Measurements from ENCODE around the gene MFAP3L.
A peak's percentile ranks its signal among the peaks of the same experiment; 100 is the strongest.

MFAP3L gene

GRCh38 chr4:170003071-170004070, 22.8 kb downstream of the MFAP3L start:
- DNase-seq (ENCODE audit: low read depth): peak; percentile 19
- H3K4me1 ChIP-seq (ENCODE audit: control insufficient read depth, insufficient read depth, low read length): peaks cover 27% of the 10 kb centered on the region
- no peaks in the 10 kb centered on the region for H3K9me3 ChIP-seq (ENCODE audit: control insufficient read depth, low read length)
- H3K9ac ChIP-seq (ENCODE audit: low read length): no peak overlapping the region
- no peaks in the 10 kb centered on the region for H3K27me3 ChIP-seq (replicated peaks; ENCODE audit: control insufficient read depth, insufficient read depth, low read length)
- no peaks in the 10 kb centered on the region for H3K36me3 ChIP-seq (ENCODE audit: control insufficient read depth, insufficient read depth, low read length, severe bottlenecking)
- H3K4me3 ChIP-seq (ENCODE audit: low read length): no peak overlapping the region

- H3K9me3 ChIP-seq (ENCODE audit: control insufficient read depth, low read length): no peaks in the 10 kb centered on the region
- H3K9ac ChIP-seq (ENCODE audit: low read length): no peak overlapping the region
- H3K27me3 ChIP-seq (replicated peaks; ENCODE audit: control insufficient read depth, insufficient read depth, low read length): no peaks in the 10 kb centered on the region
- no peak overlapping the region for H3K4me3 ChIP-seq (ENCODE audit: low read length)
- H3K4me1 ChIP-seq (ENCODE audit: control insufficient read depth, insufficient read depth, low read length): peaks cover 26% of the 10 kb centered on the region
- H3K36me3 ChIP-seq (ENCODE audit: control insufficient read depth, insufficient read depth, low read length, severe bottlenecking): no peaks in the 10 kb centered on the region
- no peak for DNase-seq (ENCODE audit: low read depth)
These were observed 24.4 kb downstream of the MFAP3L start for GRCh38 chr4:170001745-170002267.

- H3K4me3 ChIP-seq (ENCODE audit: low read length): no peak overlapping the region
- no peak overlapping the region for H3K9ac ChIP-seq (ENCODE audit: low read length)
- no peaks in the 10 kb centered on the region for H3K36me3 ChIP-seq (ENCODE audit: control insufficient read depth, insufficient read depth, low read length, severe bottlenecking)
- no peaks in the 10 kb centered on the region for H3K9me3 ChIP-seq (ENCODE audit: control insufficient read depth, low read length)
- no peak for DNase-seq (ENCODE audit: low read depth)
- H3K4me1 ChIP-seq (ENCODE audit: control insufficient read depth, insufficient read depth, low read length): peaks cover 24% of the 10 kb centered on the region
- H3K27me3 ChIP-seq (replicated peaks; ENCODE audit: control insufficient read depth, insufficient read depth, low read length): no peaks in the 10 kb centered on the region
These were observed 25.0 kb downstream of the MFAP3L start for GRCh38 chr4:170001011-170001744.

GRCh38 chr4:169999923-170000322, 26.3 kb downstream of the MFAP3L start:
- no peaks in the 10 kb centered on the region for H3K9me3 ChIP-seq (ENCODE audit: control insufficient read depth, low read length)
- no peaks in the 10 kb centered on the region for H3K36me3 ChIP-seq (ENCODE audit: control insufficient read depth, insufficient read depth, low read length, severe bottlenecking)
- no peak for DNase-seq (ENCODE audit: low read depth)
- H3K4me1 ChIP-seq (ENCODE audit: control insufficient read depth, insufficient read depth, low read length): peaks cover 24% of the 10 kb centered on the region
- no peak overlapping the region for H3K9ac ChIP-seq (ENCODE audit: low read length)
- H3K27me3 ChIP-seq (replicated peaks; ENCODE audit: control insufficient read depth, insufficient read depth, low read length): no peaks in the 10 kb centered on the region
- H3K4me3 ChIP-seq (ENCODE audit: low read length): no peak overlapping the region

GRCh38 chr4:169998981-169999380, 27.2 kb downstream of the MFAP3L start:
- no peaks in the 10 kb centered on the region for H3K36me3 ChIP-seq (ENCODE audit: control insufficient read depth, insufficient read depth, low read length, severe bottlenecking)
- peaks cover 24% of the 10 kb centered on the region for H3K4me1 ChIP-seq (ENCODE audit: control insufficient read depth, insufficient read depth, low read length)
- H3K9ac ChIP-seq (ENCODE audit: low read length): no peak overlapping the region

GRCh38 chr4:169996379-169997240, 29.6 kb downstream of the MFAP3L start:
- H3K4me1 ChIP-seq (ENCODE audit: control insufficient read depth, insufficient read depth, low read length): peaks cover 15% of the 10 kb centered on the region
- H3K36me3 ChIP-seq (ENCODE audit: control insufficient read depth, insufficient read depth, low read length, severe bottlenecking): peaks cover 6% of the 10 kb centered on the region
- DNase-seq (ENCODE audit: low read depth): no peak
- H3K9ac ChIP-seq (ENCODE audit: low read length): no peak overlapping the region
- no peak overlapping the region for H3K4me3 ChIP-seq (ENCODE audit: low read length)
- H3K27me3 ChIP-seq (replicated peaks; ENCODE audit: control insufficient read depth, insufficient read depth, low read length): no peaks in the 10 kb centered on the region
- no peaks in the 10 kb centered on the region for H3K9me3 ChIP-seq (ENCODE audit: control insufficient read depth, low read length)

More at GRCh38 chr4:169998981-169999380, 27.2 kb downstream of the MFAP3L start:
- Histone ChIP-seq H3K9me3 (ENCODE audit: control insufficient read depth, low read length) (no peaks in the 10 kb centered on the region), H3K4me3 (ENCODE audit: low read length) (no peak overlapping the region), H3K27me3 (replicated peaks; ENCODE audit: control insufficient read depth, insufficient read depth, low read length) (no peaks in the 10 kb centered on the region)
- DNase-seq (ENCODE audit: low read depth): no peak

GRCh38 chr4:169993531-169993930, 32.7 kb downstream of the MFAP3L start:
- Histone ChIP-seq H3K4me1 (ENCODE audit: control insufficient read depth, insufficient read depth, low read length) (no peaks in the 10 kb centered on the region), H3K27me3 (replicated peaks; ENCODE audit: control insufficient read depth, insufficient read depth, low read length) (no peaks in the 10 kb centered on the region), H3K36me3 (ENCODE audit: control insufficient read depth, insufficient read depth, low read length, severe bottlenecking) (peaks cover 10% of the 10 kb centered on the region), H3K4me3 (ENCODE audit: low read length) (no peak overlapping the region), H3K9me3 (ENCODE audit: control insufficient read depth, low read length) (no peaks in the 10 kb centered on the region), H3K9ac (ENCODE audit: low read length) (no peak overlapping the region)
- no peak for DNase-seq (ENCODE audit: low read depth)

- Histone ChIP-seq H3K4me1 (ENCODE audit: control insufficient read depth, insufficient read depth, low read length) (no peaks in the 10 kb centered on the region), H3K36me3 (ENCODE audit: control insufficient read depth, insufficient read depth, low read length, severe bottlenecking) (peaks cover 10% of the 10 kb centered on the region), H3K27me3 (replicated peaks; ENCODE audit: control insufficient read depth, insufficient read depth, low read length) (no peaks in the 10 kb centered on the region), H3K4me3 (ENCODE audit: low read length) (no peak overlapping the region), H3K9ac (ENCODE audit: low read length) (no peak overlapping the region), H3K9me3 (ENCODE audit: control insufficient read depth, low read length) (no peaks in the 10 kb centered on the region)
- DNase-seq (ENCODE audit: low read depth): peak; percentile 56
These were observed 37.9 kb downstream of the MFAP3L start for GRCh38 chr4:169988252-169988651.

- no peak for DNase-seq (ENCODE audit: low read depth)
- H3K9ac ChIP-seq (ENCODE audit: low read length): no peak overlapping the region
- no peaks in the 10 kb centered on the region for H3K27me3 ChIP-seq (replicated peaks; ENCODE audit: control insufficient read depth, insufficient read depth, low read length)
- no peaks in the 10 kb centered on the region for H3K4me1 ChIP-seq (ENCODE audit: control insufficient read depth, insufficient read depth, low read length)
- peaks cover 10% of the 10 kb centered on the region for H3K36me3 ChIP-seq (ENCODE audit: control insufficient read depth, insufficient read depth, low read length, severe bottlenecking)
- H3K4me3 ChIP-seq (ENCODE audit: low read length): no peak overlapping the region
- no peaks in the 10 kb centered on the region for H3K9me3 ChIP-seq (ENCODE audit: control insufficient read depth, low read length)
These were observed 38.6 kb downstream of the MFAP3L start for GRCh38 chr4:169987327-169988228.

- no peak overlapping the region for H3K9ac ChIP-seq (ENCODE audit: low read length)
- peaks cover 2% of the 10 kb centered on the region for H3K36me3 ChIP-seq (ENCODE audit: control insufficient read depth, insufficient read depth, low read length, severe bottlenecking)
- no peaks in the 10 kb centered on the region for H3K4me1 ChIP-seq (ENCODE audit: control insufficient read depth, insufficient read depth, low read length)
- H3K4me3 ChIP-seq (ENCODE audit: low read length): no peak overlapping the region
- H3K9me3 ChIP-seq (ENCODE audit: control insufficient read depth, low read length): no peaks in the 10 kb centered on the region
- no peaks in the 10 kb centered on the region for H3K27me3 ChIP-seq (replicated peaks; ENCODE audit: control insufficient read depth, insufficient read depth, low read length)
- no peak for DNase-seq (ENCODE audit: low read depth)
These were observed 39.8 kb downstream of the MFAP3L start for GRCh38 chr4:169986369-169986768.
